OCI-LY7 (cell line): ENCODE data around the gene ZNF106.

Source experiments
- EZH2phosphoT487 ChIP-seq: fragments of 200-600 bp; sonication (generic); IDR thresholded peaks from 2 replicates; pipeline ENCODE4 v1.6.1; 2018; ENCODE audit warnings: low read depth, borderline replicate concordance, mild to moderate bottlenecking, mixed run types, antibody characterized with exemption, low read length, moderate library complexity, mixed read lengths
- TF ChIP-seq, protein P1 (sequence below): fragments of 200-600 bp; sonication (generic); conservative IDR thresholded peaks from 2 replicates; pipeline ENCODE4 v1.5.1; 2014; ENCODE audit warnings: mild to moderate bottlenecking, antibody characterized with exemption, low read length, moderate library complexity, mixed read lengths

DNA sequence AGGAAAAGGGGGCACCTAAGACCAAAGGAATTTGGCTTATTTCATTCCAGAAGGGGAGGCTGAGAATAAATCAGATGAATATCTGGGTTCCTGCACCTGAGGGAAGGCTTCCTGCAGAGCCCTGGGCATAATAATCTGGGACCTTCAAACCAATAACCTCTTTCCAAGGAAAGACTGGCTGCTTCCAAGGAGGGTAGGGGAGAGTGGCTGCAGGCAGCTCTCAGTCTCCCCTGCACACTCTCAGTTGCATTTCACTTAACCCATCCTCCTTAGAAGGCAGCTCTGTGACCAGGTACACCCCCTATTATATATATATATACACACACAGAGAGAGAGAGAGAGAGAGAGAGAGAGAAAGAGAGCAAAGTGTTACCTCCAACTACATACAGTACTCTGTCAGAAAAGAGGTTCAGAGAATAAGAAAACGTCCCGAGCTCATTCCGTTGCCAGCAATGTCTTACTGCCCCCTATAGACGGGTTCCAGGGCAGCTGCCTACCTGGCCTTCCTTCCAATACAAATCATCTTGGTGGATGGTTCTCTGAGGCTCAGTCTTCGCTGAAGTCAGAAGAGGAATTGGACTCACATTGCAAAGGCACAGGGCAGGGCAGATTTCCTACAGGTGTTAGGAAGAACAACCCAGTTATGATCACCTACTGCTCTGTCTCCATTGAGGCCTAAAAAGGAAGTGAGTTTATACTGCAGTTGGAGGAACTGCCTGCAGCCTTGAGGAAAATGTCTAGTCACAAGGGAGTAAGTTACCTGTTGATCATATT, 105.5 kb downstream of the ZNF106 start:
- TF ChIP-seq, protein P1, sequence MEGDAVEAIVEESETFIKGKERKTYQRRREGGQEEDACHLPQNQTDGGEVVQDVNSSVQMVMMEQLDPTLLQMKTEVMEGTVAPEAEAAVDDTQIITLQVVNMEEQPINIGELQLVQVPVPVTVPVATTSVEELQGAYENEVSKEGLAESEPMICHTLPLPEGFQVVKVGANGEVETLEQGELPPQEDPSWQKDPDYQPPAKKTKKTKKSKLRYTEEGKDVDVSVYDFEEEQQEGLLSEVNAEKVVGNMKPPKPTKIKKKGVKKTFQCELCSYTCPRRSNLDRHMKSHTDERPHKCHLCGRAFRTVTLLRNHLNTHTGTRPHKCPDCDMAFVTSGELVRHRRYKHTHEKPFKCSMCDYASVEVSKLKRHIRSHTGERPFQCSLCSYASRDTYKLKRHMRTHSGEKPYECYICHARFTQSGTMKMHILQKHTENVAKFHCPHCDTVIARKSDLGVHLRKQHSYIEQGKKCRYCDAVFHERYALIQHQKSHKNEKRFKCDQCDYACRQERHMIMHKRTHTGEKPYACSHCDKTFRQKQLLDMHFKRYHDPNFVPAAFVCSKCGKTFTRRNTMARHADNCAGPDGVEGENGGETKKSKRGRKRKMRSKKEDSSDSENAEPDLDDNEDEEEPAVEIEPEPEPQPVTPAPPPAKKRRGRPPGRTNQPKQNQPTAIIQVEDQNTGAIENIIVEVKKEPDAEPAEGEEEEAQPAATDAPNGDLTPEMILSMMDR, result peak; percentile 95
- TF ChIP-seq EZH2phosphoT487, result no peak
